ENCODE data around the gene ARHGAP8.

GRCh38 chr22:44827666-44828190 lies 75.4 kb downstream of the ARHGAP8 start:
- TF ChIP-seq TAF1 (IDR thresholded peaks at IDR 0.05; ENCODE audit: borderline replicate concordance, low read depth, low read length) = no peak
- TF ChIP-seq POLR2A (IDR thresholded peaks at IDR 0.05; ENCODE audit: low read depth, low read length) = no peak
- no peak for TF ChIP-seq POLR2AphosphoS5 (IDR thresholded peaks at IDR 0.05; ENCODE audit: low read depth, low read length)

Data from GM12892 (cell line).